Measurements from ENCODE around the gene CCDC33. TPM values are rescaled to one million over a fixed set of nuclear protein-coding genes. Genes with fewer than 3 reads are reported as not detected.

CCDC33 gene
- not detected in 2 replicates for total RNA-seq

GRCh38 chr15:74235962-74236361 is at the start of gene CCDC33:
TSS of gene CCDC33 (plus strand) at chr15:74236326. CDS start at chr15:74236720, 394 bp downstream.

GRCh38 chr15:74202452-74203401 is 33.4 kb upstream of the CCDC33 start, which contains the start of gene STRA6:
TSS of gene STRA6 (minus strand) at chr15:74202787. CDS start at chr15:74202267, 520 bp downstream.

GRCh38 chr15:74367296-74367854 is 131.2 kb downstream of the CCDC33 start, which contains the start of gene CYP11A1:
TSS of gene CYP11A1 (minus strand) at chr15:74367646. CDS start at chr15:74367585, 61 bp downstream.

Other genes starting within 250 kb of the CCDC33 start
- 11.8 and 14.5 TPM in 2 replicates for gene STOML1, start 244.0 kb upstream of the CCDC33 start, total RNA-seq
- 35.2 and 48.0 TPM in 2 replicates for gene PML, start 241.6 kb upstream of the CCDC33 start, total RNA-seq
- gene GOLGA6A, start 153.8 kb upstream of the CCDC33 start, total RNA-seq: not detected in 2 replicates
- gene ISLR2, start 105.7 kb upstream of the CCDC33 start, total RNA-seq: not detected in 2 replicates
- not detected in 2 replicates for gene ISLR, start 62.6 kb upstream of the CCDC33 start, total RNA-seq
- gene STRA6, start 33.5 kb upstream of the CCDC33 start, total RNA-seq: 0.28 and 0.79 TPM in 2 replicates
- gene CYP11A1, start 131.3 kb downstream of the CCDC33 start, total RNA-seq: 0.70 TPM in 1 of 2 replicates, not detected in the other
- gene SEMA7A, start 197.6 kb downstream of the CCDC33 start, total RNA-seq: 20.0 and 20.7 TPM in 2 replicates
- gene UBL7, start 224.8 kb downstream of the CCDC33 start, total RNA-seq: 48.2 and 65.0 TPM in 2 replicates

Data from airway epithelial cell (primary cell).